K562 (cell line): ENCODE results near the gene HHLA2. TPM values are rescaled to one million over a fixed set of nuclear protein-coding genes. Genes with fewer than 3 reads are reported as not detected.

Source experiments
- ATAC-seq: fragments of 200-7000 bp; cut with Tn5 transposase; 3 replicates; pipeline ENCODE4 v1.9.1; 2020; ENCODE audit warnings: moderate library complexity
- BruUV-seq: library from RNA; stranded (reverse); fragments of 400-500 nt; replicated peaks from 2 replicates; lab custom pipeline; 2021; lab: Mats Ljungman, UMichigan
- CTCF ChIA-PET: fragments of 300-600 bp; formaldehyde crosslinking; extraction: SDS; loops from one replicate; lab custom pipeline; 2021; ENCODE audit warnings: low intra/inter-chr PET ratio; lab: Yijun Ruan, JAX
- POLR2A ChIA-PET: fragments of 300-600, 350-650 bp; sonication (Branson Sonifier 250); formaldehyde crosslinking; extraction: SDS; loops from one replicate; lab custom pipeline; 2021; ENCODE audit warnings: antibody characterized with exemption, inconsistent platforms; lab: Yijun Ruan, JAX
- DNase-seq, 4 experiments: peaks; one replicate each; pipeline versions ENCODE4 v3.0.0 to v3.0.0-alpha.2; 2011 to 2018; ENCODE audit warnings: low spot score in 3 of 4, mixed read lengths in 3 of 4; ENCODE audit errors: extremely low read depth in 1 of 4
- FAIRE-seq: peaks from 2 replicates; lab custom pipeline; 2011; peaks lifted over from hg19 to GRCh38; lab: Jason Lieb, UNC
- H2AFZ ChIP-seq: 2 replicates; pipeline ENCODE4 v1.6.0; 2011; ENCODE audit warnings: low read depth, low read length, control low read depth, inconsistent platforms
- H3K27ac ChIP-seq: fragments of 200-600 bp; 3 replicates; pipeline ENCODE4 v1.8.0; 2011; ENCODE audit warnings: low read depth, mild to moderate bottlenecking, control low read depth, inconsistent platforms, low read length, moderate library complexity, mixed read lengths; ENCODE audit errors: extremely low read depth
- H3K27me3 ChIP-seq, 2 experiments: fragments of 300-600 bp in 1 of 2; 2 replicates in 1 of 2; 3 replicates in 1 of 2; pipeline versions ENCODE4 v1.6.0 to v1.8.0; 2011; ENCODE audit warnings: inconsistent platforms in 2 of 2, low read length in 2 of 2, mild to moderate bottlenecking in 1 of 2, mixed read lengths in 1 of 2, moderate library complexity in 1 of 2; ENCODE audit not compliant: control insufficient read depth in 2 of 2, insufficient read depth in 2 of 2
- H3K36me3 ChIP-seq: fragments of 300-600 bp; 3 replicates; pipeline ENCODE4 v1.8.0; 2011; ENCODE audit warnings: mild to moderate bottlenecking, low read length, inconsistent platforms; ENCODE audit not compliant: control insufficient read depth, insufficient read depth
- H3K4me1 ChIP-seq, 2 experiments: fragments of 200-600 bp in 1 of 2; replicated peaks in 1 of 2; 2 replicates in 1 of 2; 3 replicates in 1 of 2; pipeline versions ENCODE4 v1.5.1 to v1.8.0; 2011; ENCODE audit warnings: inconsistent platforms in 2 of 2, low read length in 2 of 2, mild to moderate bottlenecking in 1 of 2, mixed read lengths in 1 of 2, moderate library complexity in 1 of 2; ENCODE audit not compliant: control insufficient read depth in 2 of 2, insufficient read depth in 2 of 2
- H3K4me2 ChIP-seq: 2 replicates; pipeline ENCODE4 v1.6.1; 2011; ENCODE audit warnings: low read length, control low read depth, inconsistent platforms, mixed read lengths; ENCODE audit not compliant: insufficient read depth
- H3K4me3 ChIP-seq: fragments of 200-600 bp; sonication (generic), shearing (Covaris generic); 2 replicates; pipeline ENCODE4 v1.5.1; 2016; ENCODE audit warnings: control low read depth, inconsistent platforms
- H3K79me2 ChIP-seq: fragments of 200-600 bp; 3 replicates; pipeline ENCODE4 v1.8.0; 2011; ENCODE audit warnings: low read length, inconsistent platforms; ENCODE audit not compliant: control insufficient read depth, insufficient read depth
- H3K9ac ChIP-seq, 2 experiments: 2 replicates each; pipeline versions ENCODE4 v1.6.0 to v1.6.1; 2011; ENCODE audit warnings: low read depth in 2 of 2, low read length in 2 of 2, control low read depth in 1 of 2, inconsistent platforms in 1 of 2, mild to moderate bottlenecking in 1 of 2, mixed read lengths in 1 of 2; ENCODE audit not compliant: insufficient read depth in 1 of 2
- H3K9me1 ChIP-seq: one replicate; pipeline ENCODE4 v1.6.0; 2011; ENCODE audit warnings: inconsistent platforms, mild to moderate bottlenecking, low read length, moderate library complexity; ENCODE audit not compliant: control insufficient read depth, insufficient read depth
- H3K9me3 ChIP-seq: replicated peaks from 2 replicates; pipeline ENCODE4 v1.5.1; 2011; ENCODE audit warnings: low read depth, low read length, inconsistent platforms; ENCODE audit not compliant: control insufficient read depth, insufficient read depth
- H4K20me1 ChIP-seq: replicated peaks from 2 replicates; pipeline ENCODE4 v1.6.1; 2011; ENCODE audit warnings: low read length, inconsistent platforms, mixed read lengths; ENCODE audit not compliant: control insufficient read depth, insufficient read depth
- ARID2 ChIP-seq: fragments of 450-650 bp; IDR thresholded peaks from 2 replicates; pipeline ENCODE4 v1.6.1; 2017; ENCODE audit warnings: antibody characterized with exemption, mild to moderate bottlenecking
- CEBPG ChIP-seq, 3 experiments: fragments of 200-800 bp in 1 of 3; sonication (Bioruptor generic) in 1 of 3; sonication (generic) in 1 of 3; formaldehyde crosslinking in 1 of 3; IDR thresholded peaks in 2 of 3; conservative IDR thresholded peaks in 1 of 3; 2 replicates each; pipeline versions ENCODE4 v1.6.1 to v1.8.0; 2016 to 2022; ENCODE audit warnings: missing compliant biosample characterization in 2 of 3, missing genetic modification characterization in 2 of 3, mild to moderate bottlenecking in 1 of 3, missing genetic modification reagents in 1 of 3
- ETV6 ChIP-seq, 3 experiments: fragments of 150-350 bp in 1 of 3; sonication (generic) in 1 of 3; formaldehyde crosslinking in 1 of 3; IDR thresholded peaks; 2 replicates each; pipeline versions ENCODE4 v1.6.1 to v1.8.0; 2014 to 2022; ENCODE audit warnings: borderline replicate concordance in 2 of 3, low read depth in 2 of 3, antibody characterized with exemption in 1 of 3, low read length in 1 of 3, mild to moderate bottlenecking in 1 of 3, missing genetic modification reagents in 1 of 3
- FOXK1 ChIP-seq: sonication (generic); formaldehyde crosslinking; IDR thresholded peaks from 2 replicates; pipeline ENCODE4 v1.8.0; 2022; ENCODE audit warnings: missing genetic modification reagents, mild to moderate bottlenecking, borderline replicate concordance
- KAT2B ChIP-seq: IDR thresholded peaks from one replicate; pipeline ENCODE4 v1.6.1; 2012; ENCODE audit warnings: low read depth, mild to moderate bottlenecking, control low read depth, inconsistent platforms, low read length, moderate library complexity
- KLF13 ChIP-seq: fragments of 450-650 bp; IDR thresholded peaks from 2 replicates; pipeline ENCODE4 v1.6.1; 2016; ENCODE audit warnings: missing genetic modification characterization, low read depth, mild to moderate bottlenecking, missing compliant biosample characterization, moderate library complexity, borderline replicate concordance
- PRPF4 ChIP-seq: fragments of 200-400 bp; formaldehyde crosslinking; IDR thresholded peaks from one replicate; pipeline ENCODE4 v1.6.1; 2017; ENCODE audit warnings: low read length, low read depth, mild to moderate bottlenecking; ENCODE audit not compliant: insufficient read depth, poor library complexity, severe bottlenecking
- THRA ChIP-seq: fragments of 450-650 bp; IDR thresholded peaks from 2 replicates; pipeline ENCODE4 v1.6.1; 2017; ENCODE audit warnings: mild to moderate bottlenecking, moderate library complexity
- TSC22D4 ChIP-seq: fragments of 450-650 bp; IDR thresholded peaks from 2 replicates; pipeline ENCODE4 v1.6.1; 2016; ENCODE audit warnings: missing genetic modification characterization, missing biosample characterization, control low read depth
- ZNF12 ChIP-seq: sonication (generic); formaldehyde crosslinking; IDR thresholded peaks from 2 replicates; pipeline ENCODE4 v1.4.0; 2020; ENCODE audit warnings: mild to moderate bottlenecking, missing genetic modification reagents
- ZNF121 ChIP-seq: sonication (generic); formaldehyde crosslinking; conservative IDR thresholded peaks from 2 replicates; pipeline ENCODE4 v1.8.0; 2022; ENCODE audit warnings: missing genetic modification reagents
- ZNF445 ChIP-seq: fragments of 250-450 bp; sonication (Bioruptor Pico); IDR thresholded peaks from 2 replicates; pipeline ENCODE4 v1.4.0; 2020; ENCODE audit warnings: low read depth, mild to moderate bottlenecking, moderate library complexity
- WGBS: fragments of 100-300 bp; shearing (Covaris generic); methylation state at CpG from one replicate; pipeline ENCODE4 v1.1.6; 2016; ENCODE audit warnings: low coverage, mixed read lengths; ENCODE audit not compliant: insufficient coverage; ENCODE audit errors: missing lambda C conversion rate; 5-methylcytosine and 5-hydroxymethylcytosine counted together
- in situ Hi-C: fragments of 300-500 bp; cut with MboI; formaldehyde crosslinking; loops from 4 replicates; pipeline ENCODE4 v1.15.0; 2018; ENCODE audit warnings: inconsistent platforms, mixed read lengths
- intact Hi-C: fragments of 100-400 bp; cut with micrococcal nuclease; formaldehyde crosslinking; loops from 2 replicates; pipeline ENCODE4 v1.14.2; 2022
- polyA plus RNA-seq, 8 experiments: library from polyadenylated mRNA; depleted of rRNA in 4 of 8; stranded (reverse) in 5 of 8; unstranded in 3 of 8; fragments of >200 nt; fragmentation: Nextera tagmentation in 2 of 8; fragmentation: Illumina TruSeq in 1 of 8; extraction: Ambion mirVana in 2 of 8; extraction: Trizol in 1 of 8; gene quantifications; 2 replicates each; pipeline versions ENCODE4 v1.2.1 to v1.2.3, GENCODE V29; 2011 to 2014; ENCODE audit warnings: inconsistent platforms in 1 of 8, missing spikeins in 1 of 8
- total RNA-seq, 7 experiments: library from RNA; depleted of rRNA in 6 of 7; stranded (reverse); fragments of >200 nt in 6 of 7; fragmentation: Illumina TruSeq in 2 of 7; extraction: Trizol in 2 of 7; gene quantifications; 2 replicates each; pipeline versions ENCODE4 v1.2.1 to v1.2.3, GENCODE V29; 2011 to 2021; ENCODE audit warnings: low replicate concordance in 1 of 7

HHLA2 gene
- total and polyA plus RNA-seq, 9 of the 15 experiments (the other 6 are each of a cell fraction or from before 2014, with no cell fraction given) = 0.04 TPM; not detected in 7

DNA sequence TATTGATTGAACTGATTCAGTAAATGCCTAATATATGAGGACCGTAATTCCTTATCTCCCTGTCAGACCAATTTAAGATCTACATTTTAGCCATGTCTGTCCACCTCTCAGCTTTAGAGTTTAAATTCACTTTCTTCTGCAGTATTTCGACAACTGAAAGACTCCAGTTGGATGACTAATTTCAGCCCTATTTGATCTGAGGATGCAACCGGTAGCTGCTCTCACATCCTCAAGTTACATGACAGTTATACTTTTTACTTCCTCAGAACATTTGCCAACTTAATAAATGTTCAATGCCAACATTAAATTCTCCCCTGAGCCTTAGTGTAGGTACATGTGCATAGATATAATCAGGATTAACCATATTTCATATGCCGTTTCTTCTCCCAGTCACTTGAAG lies 2.5 kb upstream of the HHLA2 start:
- Histone ChIP-seq H3K4me3 (no peak overlapping the region), H3K79me2 (no peaks in the 10 kb centered on the region), H3K9me3 (no peaks in the 10 kb centered on the region), H3K27me3 (no peaks in the 10 kb centered on the region), H4K20me1 (no peaks in the 10 kb centered on the region), H2AFZ (no peak overlapping the region), H3K4me2 (no peak overlapping the region), H3K27ac (no peak overlapping the region), H3K9ac (no peak overlapping the region), H3K36me3 (no peaks in the 10 kb centered on the region), H3K4me1 (no peaks in the 10 kb centered on the region), H3K9me1 (no peaks in the 10 kb centered on the region)
- ChIA-PET POLR2A (no interaction called here), CTCF (no interaction called here)
- 2% methylated on average over 4 of the region's 4 CpGs for WGBS
- in situ Hi-C loops (no loop called here), intact Hi-C loops (no loop called here)
- DNase-seq (no peak), ATAC-seq (no peak), FAIRE-seq (no peak)
- no peak for TF ChIP-seq ZNF12
- no peak for TF ChIP-seq ZNF445 (CRISPR knock-in tag)
- no peak for TF ChIP-seq FOXK1 (CRISPR knock-in tag)
- TF ChIP-seq PRPF4 = no peak
- TF ChIP-seq ZNF121 (CRISPR knock-in tag) = no peak
- no TSS peak for BruUV-seq

GRCh38 chr3:108295421-108296175 lies 750 bp upstream of the HHLA2 start:
- Histone ChIP-seq H3K9me3 (no peaks in the 10 kb centered on the region), H2AFZ (no peak overlapping the region), H3K9me1 (no peaks in the 10 kb centered on the region), H3K27me3 (no peaks in the 10 kb centered on the region; a peak in 1 of 5 replicates), H3K9ac (no peak overlapping the region), H3K4me2 (no peak overlapping the region), H3K27ac (no peak overlapping the region), H3K79me2 (no peaks in the 10 kb centered on the region), H3K36me3 (no peaks in the 10 kb centered on the region), H4K20me1 (no peaks in the 10 kb centered on the region), H3K4me1 (no peaks in the 10 kb centered on the region), H3K4me3 (no peak overlapping the region)
- intact Hi-C loops (no loop called here), in situ Hi-C loops (no loop called here)
- CTCF ChIA-PET = no interaction called here
- POLR2A ChIA-PET = no interaction called here
- FAIRE-seq = no peak
- 0% methylated on average over 2 of the region's 7 CpGs for WGBS
- no peak for ATAC-seq
- no peak for DNase-seq
- no TSS peak for BruUV-seq
- no peak for TF ChIP-seq TSC22D4 (tag)
- no peak for TF ChIP-seq KLF13 (tag)
- no peak for TF ChIP-seq CEBPG (CRISPR knock-in tag; IDR thresholded peaks at IDR 0.05)
- TF ChIP-seq CEBPG (tag; conservative IDR thresholded peaks at IDR 0.05 in 1 of 2, IDR thresholded peaks at IDR 0.05 in 1 of 2) = no peak
- TF ChIP-seq ETV6 (IDR thresholded peaks at IDR 0.05; ENCODE audit: borderline replicate concordance in 1 of 2, low read depth in 2 of 2, low read length in 1 of 2) = no peak
- no peak for TF ChIP-seq ETV6 (CRISPR knock-in tag; IDR thresholded peaks at IDR 0.05; ENCODE audit: borderline replicate concordance)
- no peak for TF ChIP-seq THRA
- no peak for TF ChIP-seq ARID2
- TF ChIP-seq KAT2B = no peak
